ENCODE measurements around the gene GRIN3A.

GRCh38 chr9:101671567-101671966 lies 66.9 kb downstream of the GRIN3A start:
- TF ChIP-seq CTCF (IDR thresholded peaks at IDR 0.05; ENCODE audit: insufficient read depth, low read length, poor library complexity, severe bottlenecking), result no peak
- TF ChIP-seq EZH2phosphoT487 (conservative IDR thresholded peaks at IDR 0.05; ENCODE audit: low read length), result no peak
